Measurements from ENCODE around the gene ZNF646.

GRCh38 chr16:31131841-31132271 is 57.6 kb downstream of the ZNF646 start:
- no peak for TF ChIP-seq POLR2A (IDR thresholded peaks at IDR 0.05)
- TF ChIP-seq, protein P1, sequence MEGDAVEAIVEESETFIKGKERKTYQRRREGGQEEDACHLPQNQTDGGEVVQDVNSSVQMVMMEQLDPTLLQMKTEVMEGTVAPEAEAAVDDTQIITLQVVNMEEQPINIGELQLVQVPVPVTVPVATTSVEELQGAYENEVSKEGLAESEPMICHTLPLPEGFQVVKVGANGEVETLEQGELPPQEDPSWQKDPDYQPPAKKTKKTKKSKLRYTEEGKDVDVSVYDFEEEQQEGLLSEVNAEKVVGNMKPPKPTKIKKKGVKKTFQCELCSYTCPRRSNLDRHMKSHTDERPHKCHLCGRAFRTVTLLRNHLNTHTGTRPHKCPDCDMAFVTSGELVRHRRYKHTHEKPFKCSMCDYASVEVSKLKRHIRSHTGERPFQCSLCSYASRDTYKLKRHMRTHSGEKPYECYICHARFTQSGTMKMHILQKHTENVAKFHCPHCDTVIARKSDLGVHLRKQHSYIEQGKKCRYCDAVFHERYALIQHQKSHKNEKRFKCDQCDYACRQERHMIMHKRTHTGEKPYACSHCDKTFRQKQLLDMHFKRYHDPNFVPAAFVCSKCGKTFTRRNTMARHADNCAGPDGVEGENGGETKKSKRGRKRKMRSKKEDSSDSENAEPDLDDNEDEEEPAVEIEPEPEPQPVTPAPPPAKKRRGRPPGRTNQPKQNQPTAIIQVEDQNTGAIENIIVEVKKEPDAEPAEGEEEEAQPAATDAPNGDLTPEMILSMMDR (IDR thresholded peaks at IDR 0.05): no peak
